Measurements from ENCODE around the gene VWA3A. TPM values are rescaled to one million over a fixed set of nuclear protein-coding genes. Genes with fewer than 3 reads are reported as not detected.
A peak's percentile ranks its signal among the peaks of the same experiment; 100 is the strongest.
"Not testable (repeated sequence)": the region's sequence is repeated elsewhere in the genome, so short reads cannot be mapped to it uniquely, and the experiment has no call there.

The VWA3A gene
- total RNA-seq, 1 experiment from 2014 or later: 0.03 TPM

DNA sequence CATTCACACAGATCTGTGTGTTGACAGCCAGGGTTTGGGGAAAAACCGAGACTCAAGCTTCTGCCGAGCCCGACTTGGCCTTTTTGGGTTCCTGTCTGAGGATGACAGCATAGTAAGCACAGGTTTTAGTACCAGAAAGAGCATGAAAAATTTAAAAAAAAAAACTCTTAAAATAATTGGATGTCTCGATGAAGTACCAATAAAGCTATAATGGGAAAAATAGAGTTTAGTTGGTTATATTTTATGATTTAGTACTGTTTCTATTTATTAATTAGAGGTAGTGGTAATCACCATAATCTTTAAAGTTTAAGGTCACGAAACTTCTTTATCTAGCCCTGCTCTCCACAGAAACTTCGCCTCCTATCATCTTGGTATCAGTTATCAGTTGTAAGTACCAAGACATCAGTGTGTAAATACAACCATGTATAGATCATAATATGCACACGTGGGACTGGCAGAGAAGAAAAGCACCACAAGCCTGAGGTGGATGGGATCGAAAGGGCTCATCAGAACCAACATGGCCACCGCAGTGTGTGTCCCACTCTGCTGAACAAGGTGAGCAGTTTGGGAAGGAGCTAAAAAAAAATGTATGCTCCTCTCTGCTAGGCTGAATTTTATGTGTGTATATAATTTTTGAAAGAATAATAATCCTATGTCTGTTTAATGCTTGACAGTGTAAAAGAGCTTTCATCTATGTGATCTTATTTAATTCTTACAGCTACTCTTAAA lies 99.4 kb downstream of the VWA3A start:
- in situ Hi-C loops (cut with HindIII; ENCODE audit: low sequenced_read_pairs): no loop called here
- peak; percentile 54 for DNase-seq (ENCODE audit: low spot score)

DNA sequence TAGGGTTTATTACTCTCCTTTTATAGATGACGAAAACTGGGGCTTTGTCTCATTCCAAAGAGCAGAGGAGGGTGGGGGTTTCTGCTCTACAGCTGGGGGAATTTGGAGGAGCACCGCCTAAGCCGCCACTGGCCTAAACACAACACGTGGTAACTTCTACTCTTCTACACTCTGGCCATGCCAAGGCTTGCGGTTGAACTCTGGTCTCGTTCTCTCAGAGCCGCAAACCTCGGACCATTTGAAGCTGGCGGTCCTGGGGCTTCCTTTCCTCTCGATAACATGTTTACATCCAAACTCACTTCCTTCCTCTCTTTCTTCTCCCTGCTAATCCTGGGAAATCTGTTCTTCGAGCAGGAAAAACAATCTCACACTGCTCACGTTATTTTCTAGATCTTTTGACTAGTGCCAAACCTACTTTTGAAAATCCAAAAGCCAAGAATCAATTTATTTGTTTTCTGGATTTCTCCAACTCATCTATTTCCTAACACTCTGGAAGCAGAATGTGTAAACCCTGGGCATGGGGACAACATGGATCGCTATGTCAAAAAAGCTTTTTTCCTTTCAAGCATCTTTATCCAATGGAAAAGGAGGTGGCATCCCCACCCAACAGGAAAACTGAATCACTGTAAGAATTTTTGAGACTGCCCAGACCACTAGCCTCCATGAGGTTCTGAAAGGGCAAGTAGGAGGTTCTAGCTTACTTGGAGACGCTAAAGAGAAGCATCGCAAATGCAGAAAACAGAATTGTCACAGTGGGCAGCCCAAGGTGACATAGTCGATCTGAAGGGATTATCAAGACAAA lies 100.1 kb downstream of the VWA3A start:
- DNase-seq (ENCODE audit: low spot score): peak; percentile 79
- in situ Hi-C loops (cut with HindIII; ENCODE audit: low sequenced_read_pairs): no loop called here

DNA sequence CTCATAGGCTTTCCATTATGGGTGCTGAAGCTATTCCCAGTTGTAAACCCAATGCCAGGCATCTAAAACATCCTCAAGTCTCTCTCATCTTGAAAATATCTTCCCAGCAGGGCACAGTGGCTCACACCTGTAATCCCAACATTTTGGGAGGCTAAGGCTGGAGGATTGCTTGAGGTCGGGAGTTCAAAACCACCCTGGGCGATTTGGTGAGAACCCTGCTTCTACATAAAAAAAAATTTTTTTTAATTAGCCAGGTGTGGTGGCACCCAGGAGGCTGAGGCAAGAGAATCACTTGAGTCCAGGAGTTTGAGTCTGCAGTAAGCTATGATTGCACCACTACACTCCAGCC lies 100.7 kb downstream of the VWA3A start:
- DNase-seq (ENCODE audit: low spot score): no peak
- in situ Hi-C loops (cut with HindIII; ENCODE audit: low sequenced_read_pairs): no loop called here

DNA sequence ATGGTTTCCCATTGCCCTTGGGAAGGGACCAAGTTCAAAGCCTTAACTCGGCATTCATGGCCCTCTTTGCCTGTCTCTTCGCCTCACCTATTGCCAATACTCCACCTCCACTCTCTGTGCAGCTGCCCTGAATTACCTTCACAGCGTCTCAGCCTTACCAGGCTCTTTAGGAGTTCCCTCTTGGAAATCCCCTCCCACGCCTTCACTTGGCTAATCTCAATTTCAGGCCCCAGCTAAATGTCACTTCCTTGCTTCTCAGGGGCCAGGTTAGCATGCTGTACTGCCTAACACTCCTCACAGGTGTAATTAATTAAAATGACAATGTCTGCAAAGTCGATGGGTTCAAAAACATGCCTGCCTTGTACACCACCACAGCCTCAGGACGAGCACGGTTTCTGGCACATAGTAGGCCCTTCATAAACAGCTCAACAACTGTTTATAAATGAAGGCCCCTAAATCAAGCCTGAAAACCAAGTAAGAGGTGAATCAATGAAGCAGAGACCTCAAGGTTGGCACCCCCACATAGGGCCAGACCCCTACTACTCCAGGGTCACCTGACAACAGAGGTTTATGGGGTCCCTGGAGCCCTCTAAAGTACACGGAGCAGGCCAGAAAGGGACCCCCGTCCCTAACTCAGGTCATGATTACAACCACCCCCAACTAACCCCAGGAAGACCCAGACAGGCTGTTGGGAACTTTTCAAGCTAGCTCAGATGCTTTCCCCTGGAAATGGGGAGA lies 102.5 kb downstream of the VWA3A start:
- no peak for DNase-seq (ENCODE audit: low spot score)
- in situ Hi-C loops (cut with HindIII; ENCODE audit: low sequenced_read_pairs): no loop called here

DNA sequence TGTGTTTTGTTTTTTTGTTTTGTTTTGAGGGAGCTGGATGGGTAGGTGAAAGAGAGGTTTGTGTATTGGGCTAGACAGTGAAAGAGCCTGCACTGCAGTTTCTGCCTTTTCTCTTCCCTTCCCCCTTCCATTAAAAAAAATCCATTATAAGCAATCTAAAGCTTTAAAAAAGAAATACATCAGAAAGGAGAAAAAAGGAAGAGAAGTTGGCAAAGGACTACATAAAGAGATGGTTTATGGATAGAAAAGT lies 103.0 kb downstream of the VWA3A start:
- DNase-seq (ENCODE audit: low spot score): no peak
- in situ Hi-C loops (cut with HindIII; ENCODE audit: low sequenced_read_pairs): no loop called here

DNA sequence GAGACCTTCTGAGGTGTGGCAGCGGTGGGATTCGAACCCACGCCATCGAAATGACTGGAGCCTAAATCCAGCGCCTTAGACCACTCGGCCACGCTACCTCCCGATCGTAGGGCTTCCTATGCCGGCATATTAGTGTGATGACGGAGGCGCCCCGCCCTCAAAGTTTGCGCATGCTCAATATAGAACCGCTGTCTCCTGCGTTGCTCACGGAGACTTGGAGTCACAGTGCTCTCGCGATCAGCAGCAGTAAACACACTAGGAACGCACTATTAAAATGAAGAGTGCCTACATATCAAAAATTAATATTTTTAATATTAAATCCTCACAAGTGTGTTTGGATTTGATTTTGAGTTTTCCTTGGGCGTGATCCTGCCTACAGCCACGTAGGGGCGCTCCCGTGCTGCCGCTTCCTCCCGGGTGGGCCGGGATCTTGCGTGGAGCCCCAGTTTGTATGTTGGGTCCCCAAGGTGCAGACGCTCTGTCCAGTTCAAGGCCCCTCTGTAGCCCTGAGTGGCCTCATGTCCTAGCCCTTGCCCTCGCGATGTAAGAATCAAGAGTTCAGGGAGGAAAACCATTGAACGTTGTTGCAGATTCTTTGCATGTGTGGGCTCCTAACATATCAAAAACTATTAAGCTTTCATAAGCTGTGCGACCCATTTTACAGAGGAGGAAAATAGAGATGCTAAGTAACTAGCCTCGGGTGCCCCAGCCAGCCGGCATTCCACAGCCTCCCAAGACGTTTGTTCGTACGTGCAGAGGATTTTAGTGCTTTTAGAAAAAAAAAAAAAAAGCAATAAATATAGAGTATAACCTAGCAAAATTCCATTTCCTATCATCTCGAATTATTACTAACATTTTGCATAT lies 103.6 kb downstream of the VWA3A start:
- DNase-seq (ENCODE audit: low spot score): peak; percentile 97
- in situ Hi-C loops (cut with HindIII; ENCODE audit: low sequenced_read_pairs): no loop called here

DNA sequence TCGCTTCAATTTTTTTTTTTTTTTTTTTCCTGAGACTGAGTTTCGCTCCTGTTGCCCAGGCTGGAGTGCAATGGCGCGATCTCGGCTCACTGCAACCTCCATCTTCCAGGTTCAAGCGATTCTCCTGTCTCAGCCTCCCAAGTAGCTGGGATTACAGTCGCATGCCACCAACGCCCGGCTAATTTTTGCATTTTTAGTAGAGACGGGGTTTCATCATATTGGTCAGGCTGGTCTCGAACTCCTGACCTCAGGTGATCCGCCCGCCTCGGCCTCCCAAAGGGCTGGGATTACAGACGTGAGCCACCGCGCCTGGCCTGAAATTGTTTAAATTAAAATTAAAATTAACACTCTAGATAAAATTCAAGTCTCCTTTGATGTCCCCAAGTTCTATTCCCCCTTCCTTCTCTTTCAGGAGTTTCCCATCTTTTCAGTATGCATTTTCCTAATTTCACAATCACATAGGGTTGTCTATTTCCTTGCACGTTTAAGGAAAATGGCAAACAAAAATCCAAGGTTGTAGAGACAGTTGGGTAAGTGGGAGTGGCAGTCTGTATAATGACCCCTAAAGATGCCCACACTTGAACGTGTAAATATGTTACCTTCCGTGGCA lies 104.3 kb downstream of the VWA3A start:
- in situ Hi-C loops (cut with HindIII; ENCODE audit: low sequenced_read_pairs); DNase-seq (ENCODE audit: low spot score): not testable (repeated sequence)

DNA sequence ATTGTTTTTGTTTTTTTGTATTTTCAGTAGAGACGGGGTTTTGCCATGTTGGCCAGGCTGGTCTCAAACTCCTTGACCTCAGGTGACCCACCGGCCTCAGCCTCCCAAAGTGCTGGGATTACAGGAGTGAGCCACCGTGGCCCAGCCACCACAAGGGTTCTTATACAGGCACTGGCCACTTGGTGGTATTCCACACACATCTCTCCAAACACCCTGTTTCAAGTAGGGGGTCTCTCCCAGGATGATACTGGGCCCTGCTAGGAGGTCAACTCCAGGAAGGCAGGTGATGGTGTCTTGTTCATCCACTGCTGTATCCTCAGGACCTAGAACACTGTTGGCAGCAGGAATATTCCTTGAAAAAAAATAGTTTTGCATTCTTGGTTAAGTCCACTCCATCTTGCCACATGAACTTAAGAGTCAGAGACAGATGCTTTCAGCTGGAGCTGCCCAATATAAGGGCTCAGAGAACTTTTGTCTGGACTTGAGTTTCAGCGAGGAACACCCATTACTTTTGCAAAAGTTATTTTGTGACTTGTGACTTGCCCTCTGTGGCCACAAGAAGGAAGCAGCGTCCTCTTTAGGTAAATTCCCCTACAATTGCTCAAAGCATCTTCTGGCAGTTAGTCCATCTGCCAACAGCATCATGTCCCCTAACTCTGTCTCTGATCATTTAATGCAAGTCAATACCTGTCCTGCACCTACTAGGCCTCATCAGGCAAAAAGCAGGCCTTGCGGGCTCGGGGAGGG lies 106.4 kb downstream of the VWA3A start:
- no peak for DNase-seq (ENCODE audit: low spot score)
- in situ Hi-C loops (cut with HindIII; ENCODE audit: low sequenced_read_pairs): no loop called here

DNA sequence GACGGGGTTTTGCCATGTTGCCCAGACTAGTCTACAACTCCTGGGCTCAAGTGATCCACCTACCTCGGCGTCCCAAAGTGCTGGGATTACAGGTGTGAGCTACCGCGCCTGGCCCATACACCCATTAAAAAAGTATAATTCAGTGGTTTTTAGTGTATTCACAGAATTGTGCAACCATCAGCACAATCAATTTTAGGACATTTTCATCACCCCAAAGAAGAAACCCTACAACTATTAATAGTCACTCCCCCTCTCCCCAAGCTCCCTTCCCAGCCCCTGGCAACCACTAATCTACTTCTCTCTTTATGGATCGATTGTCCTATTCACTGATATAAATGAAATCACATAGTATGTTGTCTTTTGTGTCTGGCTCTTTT lies 109.9 kb downstream of the VWA3A start:
- in situ Hi-C loops (cut with HindIII; ENCODE audit: low sequenced_read_pairs): no loop called here
- no peak for DNase-seq (ENCODE audit: low spot score)

DNA sequence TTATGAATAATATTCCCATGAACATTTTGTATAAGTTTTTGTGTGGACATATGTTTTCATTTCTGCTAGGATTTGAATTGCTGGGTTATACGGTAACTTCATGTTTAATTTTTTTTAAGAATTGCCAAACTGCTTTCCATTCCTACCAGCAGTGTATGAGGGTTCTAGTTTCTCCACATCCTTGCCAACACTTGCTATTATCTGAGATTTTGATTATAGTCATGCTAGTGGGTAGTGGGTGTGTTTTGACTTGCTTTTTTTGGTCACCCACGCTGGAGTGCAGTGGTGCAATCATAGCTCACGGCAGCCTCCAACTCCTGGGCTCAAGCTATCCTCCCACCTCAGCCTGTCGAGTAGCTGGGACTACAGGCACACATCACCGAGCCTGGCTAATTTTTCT lies 110.8 kb downstream of the VWA3A start:
- no peak for DNase-seq (ENCODE audit: low spot score)
- in situ Hi-C loops (cut with HindIII; ENCODE audit: low sequenced_read_pairs): no loop called here

DNA sequence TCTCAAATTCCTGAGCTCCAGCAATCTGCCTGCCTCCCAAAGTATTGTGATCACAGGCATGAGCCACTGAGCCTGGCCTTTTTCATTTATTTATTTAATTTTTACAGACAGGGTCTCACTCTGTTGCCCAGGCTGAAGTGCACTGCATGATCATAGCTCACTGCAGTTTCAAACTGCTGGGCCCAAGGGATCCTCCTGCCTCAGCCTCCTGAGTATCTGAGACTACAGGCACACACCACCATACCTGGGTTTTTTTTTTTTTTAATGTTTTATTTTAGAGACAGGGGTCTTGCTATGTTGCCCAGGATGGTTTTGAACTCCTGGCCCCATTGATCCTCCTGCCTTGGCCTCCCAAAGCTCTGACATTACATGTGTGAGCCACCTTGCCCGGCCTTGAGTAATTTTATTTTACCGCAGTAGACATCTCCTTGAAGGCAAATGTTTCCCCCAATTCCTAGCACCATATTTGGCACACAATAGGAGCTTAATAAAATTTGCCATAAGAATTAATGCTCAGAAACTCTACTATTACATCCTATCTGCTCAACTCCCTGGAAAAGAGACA lies 111.8 kb downstream of the VWA3A start:
- in situ Hi-C loops (cut with HindIII; ENCODE audit: low sequenced_read_pairs): no loop called here
- DNase-seq (ENCODE audit: low spot score): no peak

DNA sequence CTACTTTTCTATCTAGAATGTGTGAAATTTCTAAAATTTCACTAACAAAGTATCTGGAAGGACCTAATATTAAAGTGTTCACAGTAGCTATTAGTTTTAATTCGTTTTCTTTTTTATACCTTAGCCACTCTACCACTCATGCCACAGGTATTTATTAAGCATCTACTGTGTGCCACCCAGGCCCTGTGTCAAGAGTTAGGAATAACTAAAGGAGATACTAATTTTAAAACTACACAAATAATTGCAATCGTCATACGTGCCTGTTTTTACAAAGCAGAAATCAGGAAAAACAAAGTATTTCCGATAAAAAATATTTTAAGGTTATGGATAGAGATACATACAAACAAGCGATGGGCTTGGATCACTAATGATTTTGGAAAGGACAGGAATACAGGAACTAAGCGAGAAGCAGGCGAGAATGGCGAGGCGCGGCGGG lies 113.3 kb downstream of the VWA3A start:
- no peak for DNase-seq (ENCODE audit: low spot score)
- in situ Hi-C loops (cut with HindIII; ENCODE audit: low sequenced_read_pairs): no loop called here

DNA sequence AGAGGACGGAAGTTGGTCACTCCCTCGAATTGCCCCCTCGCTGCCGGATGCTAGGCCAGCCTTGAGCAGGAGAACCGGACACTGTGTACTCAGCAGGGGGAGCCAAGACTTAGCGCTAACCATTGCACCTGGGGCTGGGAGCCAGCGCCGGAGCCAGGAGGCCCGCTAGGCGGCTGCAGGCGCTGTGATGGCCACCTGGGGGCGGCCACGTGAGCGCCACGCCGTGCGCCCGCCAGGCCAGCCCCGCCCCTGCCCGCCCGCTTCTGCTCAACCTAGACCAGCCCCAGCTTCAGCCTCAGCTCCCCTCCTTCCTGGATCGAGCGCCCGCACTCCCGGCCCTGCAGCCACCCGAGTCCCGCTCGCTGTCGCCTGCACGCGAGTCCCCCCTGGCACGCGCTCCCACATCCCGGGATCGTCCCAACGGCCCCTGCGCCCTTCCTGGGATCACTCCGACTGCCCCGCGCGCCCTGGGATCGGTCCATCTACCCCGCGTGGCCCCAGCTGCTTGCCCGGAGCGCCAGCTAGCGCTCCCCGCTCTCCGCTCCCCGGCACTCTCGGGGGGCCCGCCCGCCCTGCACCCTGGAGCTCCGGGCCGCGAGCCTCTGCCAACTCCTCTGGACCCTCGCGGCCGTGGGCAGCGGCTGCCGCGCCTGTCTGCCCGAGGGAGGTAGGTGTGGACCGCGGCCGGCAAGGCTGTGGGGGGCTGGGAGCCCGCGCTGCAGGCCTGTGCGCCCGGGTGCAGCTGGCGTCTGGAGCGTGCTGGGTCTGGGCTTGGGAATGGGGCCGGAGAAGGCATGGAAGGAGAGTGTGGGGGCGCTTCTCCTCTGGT lies 113.9 kb downstream of the VWA3A start, which contains the start of gene EEF2K:
Gene EEF2K, plus strand, starts transcription at position 266 of the 829 bp plus-strand sequence. CDS start 19,452 bp downstream, outside the sequence.
- DNase-seq (ENCODE audit: low spot score): peak; percentile 89
- in situ Hi-C loops (cut with HindIII; ENCODE audit: low sequenced_read_pairs): no loop called here
